ENCODE measurements around the gene FGFR4.
A peak's percentile ranks its signal among the peaks of the same experiment; 100 is the strongest.

The FGFR4 gene

DNA sequence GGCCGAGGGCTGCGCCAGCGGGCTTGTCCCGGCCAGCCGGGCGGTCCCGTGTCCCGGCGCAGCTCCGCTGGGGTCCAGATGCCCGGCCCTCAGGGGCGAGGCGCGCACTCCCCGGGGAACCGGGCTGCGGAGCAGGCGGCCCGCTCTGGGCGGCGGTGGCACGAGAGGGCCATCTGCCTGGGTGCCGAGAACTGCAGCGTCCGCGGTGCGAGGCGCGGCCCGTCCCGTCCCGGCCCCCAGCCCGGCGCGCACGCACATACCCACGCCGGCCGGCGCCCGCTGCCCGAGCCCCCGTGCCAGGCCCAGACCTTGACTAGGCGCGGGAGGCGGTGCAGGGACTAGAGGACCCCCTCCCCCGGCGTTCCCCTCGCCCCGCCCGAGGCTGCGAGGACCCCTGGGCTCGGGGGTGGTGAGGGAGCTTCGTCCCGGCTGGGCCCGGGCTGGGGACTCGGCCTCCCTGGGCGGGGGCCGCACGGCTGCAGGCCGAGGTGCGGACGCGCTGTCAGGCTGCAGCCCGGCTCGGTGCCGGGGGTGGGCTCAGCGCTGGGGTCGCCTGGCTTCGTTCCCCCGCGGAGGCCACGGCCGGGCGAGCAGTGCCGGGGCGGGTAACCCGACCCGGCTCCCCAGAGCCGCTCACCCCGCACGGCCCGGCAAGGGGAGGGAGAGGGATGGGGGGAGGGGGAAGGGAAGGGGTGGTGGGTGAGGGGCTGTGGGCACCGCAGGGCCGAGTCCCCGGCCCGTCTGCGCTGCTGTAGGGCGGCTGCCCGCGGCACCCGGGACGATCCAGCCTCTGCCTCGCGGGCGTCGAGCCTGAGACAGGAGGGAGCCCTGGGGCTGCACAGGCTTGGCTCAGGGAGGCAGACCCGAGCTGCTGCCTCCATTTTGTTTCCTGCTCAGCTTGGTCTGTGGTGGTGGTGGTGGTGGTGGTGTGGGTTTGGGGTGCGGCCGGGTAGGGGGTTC lies 45.7 kb downstream of the FGFR4 start:
- peak; percentile 44 for DNase-seq (ENCODE audit: low spot score)

DNA sequence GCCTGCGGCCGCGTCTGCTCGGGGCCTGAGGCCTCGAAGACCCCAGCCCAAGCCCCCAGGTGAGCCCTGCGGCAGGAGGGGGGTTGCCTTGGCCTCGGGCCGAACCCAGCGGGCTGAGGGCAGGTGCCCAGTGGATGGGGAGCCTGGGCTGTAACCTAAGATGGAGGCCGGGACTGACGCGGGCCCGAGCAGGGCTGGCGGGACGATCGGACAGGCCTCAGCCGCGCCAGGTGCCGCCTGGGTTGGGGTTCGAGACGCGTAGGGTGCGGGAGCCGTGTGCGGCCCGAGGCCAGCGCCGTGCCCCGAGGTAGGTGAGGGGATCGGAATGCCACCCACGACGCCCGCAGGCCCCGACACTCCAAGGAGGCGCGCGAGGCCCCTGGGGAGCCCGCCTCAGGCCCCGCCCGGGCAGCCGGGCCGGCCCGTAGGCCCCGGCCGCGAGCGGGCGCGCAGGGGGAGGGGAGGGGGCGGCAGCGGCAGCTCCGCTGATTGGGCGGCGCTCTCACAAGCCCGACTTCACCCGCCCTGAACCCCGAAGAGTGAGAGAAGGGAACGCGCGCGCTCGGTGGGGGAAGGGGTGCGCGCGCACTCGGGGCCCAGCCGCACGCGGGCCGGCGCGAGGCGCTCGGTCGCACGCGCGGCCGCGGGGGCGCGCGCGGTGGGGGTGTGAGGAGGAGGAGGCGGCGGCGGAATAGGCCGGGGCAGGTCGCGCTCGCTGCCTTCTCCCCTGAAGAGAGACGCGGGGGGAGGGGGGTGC lies 46.6 kb downstream of the FGFR4 start, which contains the start of gene NSD1:
Gene NSD1, plus strand, starts transcription at position 678 of the 757 bp plus-strand sequence. CDS start 1,331 bp downstream, outside the sequence.
- peak; percentile 86 for DNase-seq (ENCODE audit: low spot score)

DNA sequence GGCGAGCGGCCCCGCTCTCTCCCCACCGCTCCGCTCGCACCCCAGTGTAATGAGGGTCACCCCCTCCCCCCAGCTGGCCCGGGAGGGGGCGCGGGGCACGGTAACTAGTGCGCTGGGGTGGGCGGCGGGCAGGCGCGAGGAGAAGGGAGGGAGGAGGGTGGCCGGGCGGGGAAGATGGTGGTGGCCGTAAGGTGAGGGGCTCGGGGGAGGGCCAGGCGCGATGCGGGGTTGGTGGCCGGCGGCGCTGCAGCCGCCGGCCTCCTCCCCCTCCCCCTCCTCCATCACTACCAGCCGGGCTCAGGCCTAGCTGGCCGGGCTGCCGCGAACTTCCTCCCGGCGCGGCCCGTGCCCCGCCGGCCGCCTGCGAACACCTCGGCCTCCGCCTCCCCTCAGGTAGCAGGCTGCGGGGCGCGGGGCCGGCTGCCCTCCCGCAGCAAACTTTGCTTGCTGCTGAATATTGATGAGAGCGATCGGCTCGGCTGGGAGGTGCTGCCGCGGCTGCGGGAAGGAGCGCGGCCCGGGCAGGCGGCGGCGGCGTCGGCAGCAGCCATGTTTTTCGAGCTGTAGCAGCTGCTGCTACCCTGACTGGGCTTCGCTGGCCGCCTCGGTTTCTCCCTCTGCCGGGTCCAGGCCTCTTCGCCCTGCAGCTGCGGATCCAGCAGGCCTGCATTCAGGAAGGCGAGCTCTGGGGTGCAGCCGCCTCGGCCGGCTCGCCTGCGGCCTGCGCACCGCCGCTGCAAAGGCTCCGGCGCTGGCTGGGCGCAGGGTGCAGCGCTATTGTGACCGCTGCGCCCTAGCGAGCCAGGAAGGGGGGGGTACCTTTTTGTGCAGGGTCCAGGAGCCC lies 47.4 kb downstream of the FGFR4 start:
- peak; percentile 40 for DNase-seq (ENCODE audit: low spot score)

DNA sequence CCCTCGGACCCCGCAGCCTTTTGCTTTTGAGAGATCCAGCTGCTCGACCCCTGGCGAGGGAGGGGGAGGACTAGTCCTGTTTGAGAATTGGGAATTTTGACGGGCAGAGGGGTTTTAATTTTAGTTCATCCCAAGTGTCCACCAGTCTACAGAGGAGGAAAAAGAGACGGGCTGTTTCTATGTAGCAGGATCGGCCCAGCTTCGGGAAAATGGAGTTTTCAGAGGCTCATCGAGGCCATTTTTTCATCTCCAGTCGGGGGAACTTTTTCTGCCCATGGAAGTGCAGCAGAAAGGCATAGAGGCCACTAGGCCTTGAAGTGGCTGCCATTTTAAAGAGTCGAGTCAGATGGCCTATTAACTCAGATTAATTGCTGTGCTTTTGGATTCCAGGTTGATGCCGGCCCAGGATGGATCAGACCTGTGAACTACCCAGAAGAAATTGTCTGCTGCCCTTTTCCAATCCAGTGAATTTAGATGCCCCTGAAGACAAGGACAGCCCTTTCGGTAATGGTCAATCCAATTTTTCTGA lies 48.0 kb downstream of the FGFR4 start:
- no peak for DNase-seq (ENCODE audit: low spot score)

DNA sequence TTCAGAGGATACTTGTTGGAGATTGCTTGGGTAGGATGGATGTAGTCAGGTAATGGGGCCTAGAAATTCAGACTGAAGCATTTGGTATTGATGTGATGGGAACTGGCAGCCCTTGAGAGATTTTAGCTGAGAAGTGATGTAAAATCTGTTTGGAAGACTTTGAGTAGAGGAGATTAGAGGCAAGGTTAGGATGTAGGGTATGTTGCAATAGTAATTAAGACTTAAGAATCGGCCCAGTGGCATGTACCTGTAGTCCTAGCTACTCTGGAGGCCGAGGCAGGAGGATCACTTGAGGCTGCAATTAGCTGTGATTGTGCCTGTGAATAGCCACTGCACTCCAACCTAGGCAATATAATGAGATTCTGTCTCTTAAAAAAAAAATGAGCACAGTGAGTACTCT lies 53.6 kb downstream of the FGFR4 start:
- no peak for DNase-seq (ENCODE audit: low spot score)

DNA sequence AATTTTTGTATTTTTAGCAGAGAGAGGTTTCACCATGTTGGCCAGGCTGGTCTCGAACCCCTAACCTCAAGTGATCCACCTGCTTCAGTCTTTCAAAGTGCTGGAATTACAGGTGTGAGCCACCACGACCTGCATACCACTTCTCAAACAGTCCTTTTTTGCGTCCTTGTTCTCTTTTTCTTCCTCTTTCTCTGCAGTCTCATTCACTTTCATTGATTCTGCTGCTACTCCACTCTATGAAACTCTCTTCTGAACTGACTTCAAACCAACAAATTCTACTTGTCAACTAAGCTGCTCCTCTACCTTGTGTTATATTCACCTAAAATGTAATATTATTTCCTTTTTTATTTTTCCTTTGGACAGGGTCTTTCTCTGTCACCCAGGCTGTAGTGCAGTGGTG lies 54.8 kb downstream of the FGFR4 start:
- DNase-seq (ENCODE audit: low spot score): no peak

DNA sequence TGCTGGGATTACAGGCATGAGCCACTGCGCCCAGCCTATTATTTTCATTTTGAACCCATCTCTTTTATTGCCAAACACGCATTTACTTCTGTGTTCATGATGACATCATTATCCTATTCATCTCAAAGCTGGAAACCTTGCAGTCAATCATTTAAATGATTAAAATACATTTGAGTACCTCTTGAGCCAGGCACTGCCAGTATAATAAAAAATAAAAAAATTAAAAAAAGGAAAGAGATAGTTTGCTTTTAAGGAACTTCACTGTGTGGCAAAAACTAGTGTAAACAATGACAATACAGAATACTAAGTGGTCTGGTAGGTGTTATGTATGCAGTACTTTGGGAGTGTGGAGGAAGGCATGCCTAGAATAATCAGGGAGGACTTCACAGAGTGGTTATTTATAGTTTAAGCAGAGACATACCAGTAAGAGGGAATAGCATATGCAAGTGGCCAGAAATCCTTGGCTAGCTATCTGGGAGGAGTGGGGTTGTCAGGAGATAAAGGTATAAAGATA lies 55.4 kb downstream of the FGFR4 start:
- no peak for DNase-seq (ENCODE audit: low spot score)

DNA sequence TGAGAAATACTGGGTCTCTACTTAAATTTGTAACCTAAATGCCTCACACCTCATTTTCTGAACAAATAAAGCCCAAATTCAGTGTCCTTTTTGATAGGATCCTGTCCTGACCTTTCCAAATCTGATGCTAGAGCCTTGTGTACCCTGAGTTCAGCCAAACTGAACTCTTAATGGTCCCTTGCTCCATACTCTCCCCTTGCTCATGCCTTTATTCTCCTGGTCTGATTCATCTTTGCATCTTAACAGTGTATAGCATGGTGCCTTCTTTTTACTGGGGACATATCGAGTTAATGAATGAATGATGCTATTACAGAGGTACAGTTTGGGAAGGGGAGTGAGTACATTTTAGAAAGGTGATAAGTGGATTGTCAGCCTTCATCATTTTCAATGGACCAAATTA lies 56.1 kb downstream of the FGFR4 start:
- DNase-seq (ENCODE audit: low spot score): no peak

DNA sequence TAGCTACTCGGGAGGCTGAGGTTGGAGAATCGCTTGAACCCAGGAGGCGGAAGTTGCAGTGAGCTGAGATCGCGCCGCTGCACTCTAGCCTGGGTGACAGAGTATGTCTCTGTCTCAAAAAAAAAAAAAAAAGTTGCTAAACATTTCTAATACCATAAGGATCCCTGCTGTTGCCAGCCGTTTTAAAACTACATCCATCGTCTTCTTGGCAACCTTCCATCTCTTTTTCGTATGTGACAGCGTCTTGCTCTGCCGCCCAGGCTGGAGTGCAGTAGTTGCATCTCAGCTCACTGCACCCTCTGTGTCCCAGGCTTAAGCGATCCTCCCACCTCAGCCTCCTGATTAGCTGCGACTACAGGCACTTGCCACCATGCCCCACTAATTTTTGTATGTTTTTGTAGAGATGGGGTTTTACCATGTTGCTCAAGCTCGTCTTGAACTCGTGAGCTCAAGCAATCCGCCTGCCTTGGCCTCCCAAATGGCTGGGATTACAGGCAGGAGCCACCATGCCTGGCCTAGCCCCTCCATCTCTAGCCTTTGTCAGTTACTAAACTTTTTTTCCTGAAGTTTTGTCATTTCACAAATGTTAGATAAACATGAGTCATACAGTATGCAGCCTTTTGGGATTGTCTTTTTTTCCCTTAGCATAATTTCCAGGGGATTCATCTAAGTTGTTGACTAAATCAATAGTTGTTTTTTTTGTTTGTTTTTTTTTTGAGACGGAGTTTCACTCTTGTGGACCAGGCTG lies 60.4 kb downstream of the FGFR4 start:
- no peak for DNase-seq (ENCODE audit: low spot score)

Measured in cerebellar cortex (tissue), 1 donor.